Glomerular endothelial cell (primary cell): ENCODE results near the gene ARHGEF28. TPM values are rescaled to one million over a fixed set of nuclear protein-coding genes. Genes with fewer than 3 reads are reported as not detected.
A peak's percentile ranks its signal among the peaks of the same experiment; 100 is the strongest.

ENCODE experiments used
- DNase-seq: peaks from one replicate; pipeline ENCODE4 v3.0.0-alpha.2; 2011; ENCODE audit warnings: low read depth, low spot score; ENCODE audit errors: extremely low read depth
- total RNA-seq: library from RNA; depleted of rRNA; stranded (reverse); fragments of >200 nt; gene quantifications from 2 replicates; pipeline ENCODE4 v1.2.3, GENCODE V29; 2015

ARHGEF28 gene
- total RNA-seq, 1 donor from 2014 or later, result 143 TPM

GRCh38 chr5:73649926-73650325 lies 23.9 kb downstream of the ARHGEF28 start:
- DNase-seq, result no peak

DNA sequence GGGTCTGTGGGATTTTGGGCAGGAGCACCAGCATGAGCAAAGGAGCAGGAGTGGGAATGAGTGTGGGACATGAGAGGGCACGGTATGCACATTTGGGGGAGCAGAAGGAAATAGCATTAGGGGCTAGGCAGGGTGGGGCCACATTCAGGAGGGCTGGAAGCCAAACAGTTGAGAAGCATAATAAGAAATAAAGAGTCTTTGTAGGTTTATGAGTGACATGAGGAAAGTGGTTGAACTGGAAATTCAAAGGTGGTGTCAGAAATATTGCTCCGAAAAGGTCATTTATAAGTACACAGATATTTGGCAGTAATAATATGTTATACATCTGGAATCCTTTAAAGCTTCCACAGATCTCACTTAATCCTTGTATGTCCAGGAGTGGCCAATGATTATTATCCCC lies 26.4 kb downstream of the ARHGEF28 start:
- no peak for DNase-seq

DNA sequence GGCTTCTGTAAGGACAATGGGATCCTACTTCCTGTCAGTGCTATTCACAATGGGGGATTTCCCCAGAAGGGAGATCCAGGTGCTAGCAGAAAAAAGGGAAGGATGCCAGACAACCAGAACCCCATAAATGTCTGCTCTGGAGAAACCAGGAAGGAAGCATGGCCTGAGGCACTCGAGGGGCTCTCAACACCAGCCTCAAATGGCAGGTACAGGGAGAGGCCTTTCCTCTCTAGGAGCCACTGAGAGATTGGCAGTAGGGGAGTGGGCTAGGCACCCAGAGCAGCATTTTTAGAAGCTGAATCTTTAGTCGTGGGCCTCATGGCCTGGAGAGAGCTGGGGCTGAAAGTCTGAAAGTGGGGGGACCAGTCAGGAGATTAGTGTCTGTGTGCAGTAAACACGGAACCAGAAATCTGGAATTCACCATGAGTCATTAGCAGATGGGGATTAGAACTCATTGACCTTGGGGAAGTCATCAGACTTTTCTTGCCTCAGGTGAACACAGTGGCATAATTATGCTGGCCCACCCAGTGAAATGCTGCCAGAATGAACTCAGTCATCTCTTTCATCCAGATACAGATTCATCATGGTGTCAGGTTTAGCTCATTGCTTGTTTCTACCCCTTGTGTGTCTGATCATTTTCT lies 28.3 kb downstream of the ARHGEF28 start:
- no peak for DNase-seq

DNA sequence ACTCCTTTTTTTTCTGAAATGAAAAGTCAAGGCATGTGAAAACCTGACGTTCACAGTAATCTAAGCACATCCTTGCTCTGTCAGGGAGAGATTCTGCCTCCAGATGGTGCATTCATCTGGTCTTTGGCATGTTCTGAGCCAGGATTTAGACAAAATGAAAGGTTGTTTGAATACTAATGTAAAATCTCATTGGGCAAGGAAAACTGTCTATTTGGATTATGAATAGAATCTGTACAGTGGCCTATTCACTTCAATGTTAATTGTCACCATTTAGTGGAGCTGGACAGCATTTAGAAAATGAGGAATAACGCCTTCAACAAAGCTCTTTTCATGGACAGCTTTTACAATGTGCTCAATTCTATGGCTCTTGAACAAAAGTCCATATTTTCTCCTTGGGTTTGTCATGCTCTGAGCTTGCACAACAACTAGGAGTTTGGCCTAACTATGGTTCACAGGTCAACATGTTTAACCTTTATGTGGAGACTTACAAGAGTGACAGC lies 28.9 kb downstream of the ARHGEF28 start:
- no peak for DNase-seq

DNA sequence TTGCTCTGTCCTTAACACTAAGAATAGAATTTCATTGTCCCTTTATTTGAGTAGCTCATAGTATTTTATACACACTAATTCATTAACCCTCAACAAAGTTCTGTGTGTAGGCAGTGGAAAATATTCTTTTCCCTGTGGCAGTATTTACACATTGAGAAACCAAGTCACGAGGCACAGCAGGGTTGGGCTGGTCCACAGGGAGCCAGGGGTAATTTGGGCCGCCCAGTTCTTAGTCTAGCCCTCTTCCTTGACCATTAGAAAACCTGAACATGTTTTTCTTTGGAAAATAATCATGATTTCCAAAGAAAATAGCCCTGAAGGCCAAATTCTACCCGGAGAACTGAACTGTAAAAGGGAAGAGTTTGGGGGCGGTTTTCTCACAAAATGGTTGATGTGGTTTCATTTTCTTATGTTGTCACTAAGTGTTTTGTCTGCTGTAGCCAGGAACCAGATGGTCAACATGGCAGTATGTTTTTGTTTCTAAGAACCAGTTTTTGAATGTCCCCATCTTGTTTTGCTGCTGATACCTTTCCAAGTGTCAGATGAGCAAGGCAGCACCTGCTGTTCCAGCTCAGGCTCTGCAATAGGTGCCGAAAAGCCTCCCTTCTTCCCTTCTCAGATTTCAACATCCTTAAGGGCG lies 29.6 kb downstream of the ARHGEF28 start:
- DNase-seq, result no peak

DNA sequence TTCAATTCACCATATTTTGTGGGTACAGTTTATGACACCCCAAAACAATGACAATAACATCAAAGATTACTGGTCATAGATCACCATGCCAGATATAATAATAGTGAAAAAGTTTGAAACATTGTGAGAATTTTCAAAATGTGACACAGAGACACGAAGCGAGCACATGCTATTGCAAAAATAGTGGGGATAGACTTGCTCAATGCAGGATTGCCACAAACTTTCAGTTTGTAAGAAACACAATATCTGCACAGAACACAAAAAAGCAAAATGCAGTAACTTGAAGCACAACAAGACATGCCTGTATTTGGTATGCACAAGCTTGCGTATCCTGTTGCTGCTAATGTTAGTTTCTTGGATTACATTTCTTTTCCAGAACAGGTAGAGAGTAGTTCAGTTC lies 35.8 kb downstream of the ARHGEF28 start:
- DNase-seq, result no peak

DNA sequence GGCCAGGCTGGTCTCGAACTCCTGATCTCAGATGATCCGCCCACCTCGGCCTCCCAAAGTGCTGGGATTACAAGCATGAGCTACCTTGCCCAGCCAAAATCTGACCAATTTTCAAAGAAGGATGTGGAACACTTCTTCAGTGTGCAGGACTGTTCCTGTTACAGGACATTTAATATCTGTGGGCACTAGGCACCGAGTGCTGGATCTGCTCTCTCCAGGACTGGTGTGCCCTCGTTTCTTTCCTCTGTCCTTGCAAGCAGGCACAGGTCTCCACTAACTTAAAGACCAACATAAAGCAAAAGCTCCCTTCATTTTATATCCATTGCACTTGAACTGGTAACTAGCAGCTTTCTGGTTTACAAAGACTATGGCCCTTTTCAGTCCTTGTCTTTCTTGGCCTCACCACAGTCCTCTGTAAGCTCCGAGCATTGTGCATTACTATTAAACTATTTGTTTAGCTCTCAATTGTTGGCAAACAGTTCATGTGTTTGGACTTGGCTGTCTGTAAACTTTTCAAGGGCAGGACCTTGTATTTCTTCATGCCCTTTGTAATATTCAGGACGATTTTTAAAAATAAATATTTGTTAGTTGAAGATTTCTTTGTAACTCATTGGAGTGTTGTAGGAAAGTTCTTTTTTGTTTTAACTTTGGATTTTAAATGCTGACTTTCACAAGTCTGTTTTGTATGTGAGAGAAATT lies 37.3 kb downstream of the ARHGEF28 start:
- no peak for DNase-seq

- no peak for DNase-seq
These were observed 37.9 kb downstream of the ARHGEF28 start for GRCh38 chr5:73663860-73664240.

- no peak for DNase-seq
These were observed 38.8 kb downstream of the ARHGEF28 start for GRCh38 chr5:73664796-73665195.

DNA sequence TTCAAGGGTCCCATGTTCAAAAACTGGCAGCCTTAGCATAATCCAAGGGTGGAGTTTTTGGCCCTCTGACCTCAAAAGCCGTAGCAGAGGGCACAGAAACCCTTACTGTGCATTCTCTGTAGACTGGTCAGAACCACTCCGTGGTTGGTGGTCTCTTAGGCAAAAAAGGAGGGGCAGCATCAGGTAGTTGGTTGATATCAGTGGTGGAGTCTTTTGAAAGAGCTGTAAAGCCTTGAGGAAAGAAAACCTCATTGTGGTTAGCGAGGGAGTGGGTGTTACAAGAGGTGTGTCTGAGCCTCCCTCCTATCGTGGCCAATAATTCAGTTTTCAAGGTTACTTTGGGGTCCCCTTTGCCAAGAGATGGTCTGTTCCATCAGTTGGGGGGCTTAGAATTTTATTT lies 40.9 kb downstream of the ARHGEF28 start:
- DNase-seq, result no peak

DNA sequence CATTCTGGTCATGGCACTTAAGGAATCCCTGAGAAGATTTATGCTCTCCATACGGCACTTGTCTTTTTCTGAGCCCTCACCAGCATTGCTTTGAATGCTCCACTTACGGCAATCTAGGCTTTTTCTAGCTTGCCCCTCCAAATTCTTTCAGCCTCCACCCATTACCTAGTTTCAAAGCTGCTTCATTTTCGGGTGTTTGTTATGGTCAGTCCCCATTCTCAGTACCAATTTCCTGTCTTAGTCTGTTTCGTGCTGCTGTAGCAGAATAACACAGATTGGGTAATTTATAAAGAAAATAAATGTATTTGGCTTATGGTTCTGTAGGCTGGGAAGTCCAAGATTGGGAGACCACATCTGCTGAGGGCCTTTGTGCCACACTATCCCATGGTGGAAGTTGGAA lies 42.0 kb downstream of the ARHGEF28 start:
- DNase-seq, result no peak

- DNase-seq, result no peak
These were observed 42.6 kb downstream of the ARHGEF28 start for GRCh38 chr5:73668486-73669111.

- no peak for DNase-seq
These were observed 44.7 kb downstream of the ARHGEF28 start for GRCh38 chr5:73670731-73671130.

DNA sequence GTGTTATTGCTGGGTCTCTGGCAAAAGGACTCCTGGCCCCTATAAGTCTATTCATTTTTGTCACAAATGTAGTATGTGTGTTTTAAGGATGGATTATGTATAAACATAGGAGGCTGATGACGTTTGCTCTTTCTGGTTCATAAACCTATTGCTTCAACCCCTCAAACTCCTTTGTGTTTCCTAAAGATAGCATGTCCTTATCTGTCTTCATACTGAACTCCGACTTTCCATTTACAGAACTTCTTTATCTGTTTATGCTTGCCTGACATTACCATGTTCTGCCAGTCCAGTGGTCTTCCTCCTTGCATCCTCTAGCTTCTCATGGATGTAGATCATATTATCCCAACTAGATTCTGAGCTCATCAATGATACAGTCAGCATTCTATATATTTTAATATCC lies 46.1 kb downstream of the ARHGEF28 start:
- no peak for DNase-seq

DNA sequence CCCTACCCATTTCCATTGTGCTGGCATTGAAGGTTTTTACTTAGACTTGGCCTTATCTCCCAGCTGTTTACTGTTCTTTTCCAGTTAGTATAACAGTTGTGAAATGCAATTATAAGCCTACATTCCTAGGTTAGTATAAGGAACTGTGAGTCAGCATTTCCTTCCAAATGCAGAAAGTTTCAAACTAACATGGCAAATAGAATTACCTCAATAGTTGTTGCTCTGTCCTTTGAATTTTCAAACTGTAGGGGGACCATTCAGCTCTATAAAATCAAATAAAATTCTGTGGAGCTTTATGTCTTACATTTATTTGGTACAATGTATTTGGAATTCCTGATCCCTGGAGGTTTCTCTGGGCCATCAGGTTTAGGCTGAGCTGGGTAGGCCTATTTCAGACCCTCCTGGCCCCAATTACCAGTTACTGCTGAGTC lies 47.2 kb downstream of the ARHGEF28 start:
- peak; percentile 72 for DNase-seq

GRCh38 chr5:73674669-73675004 lies 48.6 kb downstream of the ARHGEF28 start:
- DNase-seq, result no peak

DNA sequence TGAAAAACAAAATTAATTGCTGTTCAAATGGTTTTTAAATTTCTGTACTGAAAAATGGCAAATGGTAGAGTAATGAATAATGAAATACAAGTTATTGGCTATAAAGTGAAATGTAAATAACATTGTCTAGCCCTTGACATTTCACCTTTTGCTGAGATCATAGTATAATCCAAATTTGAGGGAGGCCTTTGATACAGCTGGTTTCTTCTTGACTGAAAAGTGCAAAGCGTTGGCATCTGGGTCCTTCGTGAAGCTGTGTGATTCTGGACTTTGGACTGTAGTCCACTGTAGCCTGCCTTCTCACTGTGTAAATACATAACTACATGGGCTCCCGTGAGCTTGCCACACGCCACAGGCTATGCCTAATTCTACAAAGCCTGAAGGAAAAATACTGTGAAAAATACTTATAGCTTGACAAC lies 52.3 kb downstream of the ARHGEF28 start:
- no peak for DNase-seq

GRCh38 chr5:73678807-73679206 lies 52.8 kb downstream of the ARHGEF28 start:
- no peak for DNase-seq

GRCh38 chr5:73682176-73682575 lies 56.2 kb downstream of the ARHGEF28 start:
- DNase-seq, result no peak

DNA sequence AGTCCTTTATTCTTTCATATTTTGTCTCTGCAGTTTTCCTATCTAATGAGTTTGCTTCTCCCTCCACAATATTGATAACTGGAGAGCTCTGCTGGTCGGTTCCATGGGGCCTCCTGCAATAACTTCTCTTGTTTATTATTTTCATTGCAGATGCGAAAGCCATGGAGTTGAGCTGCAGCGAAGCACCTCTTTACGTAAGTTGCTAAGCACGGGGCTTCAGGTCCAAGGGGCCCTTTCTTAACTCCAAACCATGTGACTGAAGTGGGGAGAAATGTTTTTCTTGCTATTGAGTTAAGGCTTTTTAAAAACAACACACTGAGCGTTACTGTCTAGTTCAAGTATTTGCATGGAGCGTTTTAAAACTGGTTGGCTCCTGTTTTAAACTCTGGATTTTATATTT lies 58.7 kb downstream of the ARHGEF28 start:
- DNase-seq, result no peak

DNA sequence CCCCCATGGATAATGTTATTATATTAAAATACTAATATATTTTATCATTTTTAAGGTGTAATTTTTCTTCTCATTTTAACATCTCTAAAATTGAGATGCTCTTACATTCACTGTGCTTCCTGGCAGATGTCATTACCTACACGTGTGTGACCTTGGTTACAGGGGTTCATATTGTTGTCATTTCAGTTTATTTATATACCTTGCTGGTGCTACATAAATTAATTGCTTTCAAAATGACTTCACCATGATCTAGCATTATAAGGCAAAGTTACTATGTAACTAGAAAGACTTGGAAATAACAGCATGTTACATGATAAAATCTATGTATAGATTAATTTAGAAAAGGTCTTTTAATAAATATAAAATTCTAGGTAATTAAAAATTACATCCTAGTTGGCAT lies 60.9 kb downstream of the ARHGEF28 start:
- no peak for DNase-seq

GRCh38 chr5:73687357-73687756 lies 61.4 kb downstream of the ARHGEF28 start:
- DNase-seq, result no peak
